SKM-1 (cell line): ENCODE measurements around the gene RFC3.

Experiments used
- DNase-seq: peaks from one replicate; lab custom pipeline; 2025; ENCODE audit not compliant: unreplicated experiment; lab: John Stamatoyannopoulos, UW

The RFC3 gene

GRCh38 chr13:33863188-33863789 is 45.3 kb downstream of the RFC3 start:
- no peak for DNase-seq

GRCh38 chr13:33865945-33866344 is 48.0 kb downstream of the RFC3 start:
- DNase-seq = no peak

GRCh38 chr13:33867472-33867871 is 49.5 kb downstream of the RFC3 start:
- no peak for DNase-seq

- DNase-seq = no peak
These were observed 50.5 kb downstream of the RFC3 start for GRCh38 chr13:33868343-33868994.

GRCh38 chr13:33869005-33869404 is 51.1 kb downstream of the RFC3 start:
- DNase-seq = no peak

- DNase-seq = no peak
These were observed 52.2 kb downstream of the RFC3 start for GRCh38 chr13:33870046-33870668.

- DNase-seq = no peak
These were observed 53.5 kb downstream of the RFC3 start for GRCh38 chr13:33871207-33872004.

GRCh38 chr13:33872005-33872351 is 54.0 kb downstream of the RFC3 start:
- no peak for DNase-seq

- DNase-seq = no peak
These were observed 55.4 kb downstream of the RFC3 start for GRCh38 chr13:33873251-33873908.

- no peak for DNase-seq
These were observed 56.9 kb downstream of the RFC3 start for GRCh38 chr13:33874871-33875270.

GRCh38 chr13:33875618-33876401 is 57.9 kb downstream of the RFC3 start:
- DNase-seq = no peak

- DNase-seq = no peak
These were observed 58.9 kb downstream of the RFC3 start for GRCh38 chr13:33876716-33877394.

- DNase-seq = no peak
These were observed 61.2 kb downstream of the RFC3 start for GRCh38 chr13:33879118-33879517.

- DNase-seq = no peak
These were observed 64.9 kb downstream of the RFC3 start for GRCh38 chr13:33882804-33883203.

GRCh38 chr13:33884531-33885220 is 66.7 kb downstream of the RFC3 start:
- no peak for DNase-seq
